Large intestine (tissue), 12 donors: ENCODE results near the gene ZNF224. TPM values are rescaled to one million over a fixed set of nuclear protein-coding genes. Genes with fewer than 3 reads are reported as not detected.

Experiments used
- DNase-seq, 2 donors: peaks; one replicate each; pipeline versions ENCODE4 v3.0.0 to v3.0.0-alpha.2; 2013
- H3K27ac ChIP-seq: one replicate; pipeline ENCODE4 v1.5.1; 2013; ENCODE audit warnings: low read length
- H3K27me3 ChIP-seq: 2 replicates; pipeline ENCODE4 v1.6.1; 2013; ENCODE audit warnings: low read length; ENCODE audit not compliant: control insufficient read depth, insufficient read depth
- H3K36me3 ChIP-seq: 2 replicates; pipeline ENCODE4 v1.6.1; 2013; ENCODE audit warnings: low read length; ENCODE audit not compliant: control insufficient read depth, insufficient read depth
- H3K4me1 ChIP-seq: one replicate; pipeline ENCODE4 v1.6.1; 2013; ENCODE audit warnings: low read length; ENCODE audit not compliant: control insufficient read depth, insufficient read depth
- H3K4me3 ChIP-seq: one replicate; pipeline ENCODE4 v1.5.1; 2013; ENCODE audit warnings: low read length
- H3K9me3 ChIP-seq: one replicate; pipeline ENCODE4 v1.6.1; 2013; ENCODE audit warnings: mild to moderate bottlenecking, low read depth, low read length, moderate library complexity; ENCODE audit not compliant: control insufficient read depth
- WGBS: methylation state at CpG from one replicate; pipeline ENCODE4 v1.1.5; 2013; ENCODE audit warnings: low lambda C conversion rate; ENCODE audit not compliant: insufficient coverage; 5-methylcytosine and 5-hydroxymethylcytosine counted together
- long read RNA-seq, 11 donors: transcript quantifications; one replicate each; lab custom pipeline, GENCODE V29; 2026
- polyA plus RNA-seq: library from polyadenylated mRNA; unstranded; fragments of 120-200 nt; gene quantifications from one replicate; pipeline ENCODE4 v1.2.1, GENCODE V29; 2013

Gene ZNF224
- 46.3 TPM for polyA plus RNA-seq
- long read RNA-seq, donor 1, transcript ZNF224-208 (1 exons, 2,994 nt) = major isoform, 5 of 7 reads
- long read RNA-seq, donor 1, partial matches to known transcripts = 0 of 7 reads
- long read RNA-seq, donor 1, other reads (novel, unspliced or antisense) = 0 of 7 reads
- long read RNA-seq, donor 2, transcript ZNF224-208 (1 exons, 2,994 nt) = major isoform, 9 of 19 reads
- long read RNA-seq, donor 2, transcript ZNF224-203 (1 exons, 1,552 nt) = minor isoform, 7 of 19 reads
- long read RNA-seq, donor 2, partial matches to known transcripts = 0 of 19 reads
- long read RNA-seq, donor 2, other reads (novel, unspliced or antisense) = 0 of 19 reads
- long read RNA-seq, donor 3, transcript ZNF224-208 (1 exons, 2,994 nt) = major isoform, 8 of 12 reads
- long read RNA-seq, donor 3, partial matches to known transcripts = 0 of 12 reads
- long read RNA-seq, donor 3, other reads (novel, unspliced or antisense) = 0 of 12 reads
- long read RNA-seq, donor 4 = 0 reads
- long read RNA-seq, donor 5, transcript ZNF224-208 (1 exons, 2,994 nt) = major isoform, 5 of 12 reads
- long read RNA-seq, donor 5, partial matches to known transcripts = 0 of 12 reads
- long read RNA-seq, donor 5, other reads (novel, unspliced or antisense) = 0 of 12 reads
- long read RNA-seq, donor 6, transcript ZNF224-203 (1 exons, 1,552 nt) = minor isoform, 5 of 18 reads
- long read RNA-seq, donor 6, transcript ZNF224-208 (1 exons, 2,994 nt) = major isoform, 11 of 18 reads
- long read RNA-seq, donor 6, partial matches to known transcripts = 0 of 18 reads
- long read RNA-seq, donor 6, other reads (novel, unspliced or antisense) = 0 of 18 reads
- long read RNA-seq, donor 7, partial matches to known transcripts = 0 of 5 reads
- long read RNA-seq, donor 7, other reads (novel, unspliced or antisense) = 0 of 5 reads
- long read RNA-seq, donor 8, transcript ZNF224-203 (1 exons, 1,552 nt) = major isoform, 12 of 25 reads
- long read RNA-seq, donor 8, transcript ZNF224-208 (1 exons, 2,994 nt) = minor isoform, 10 of 25 reads
- long read RNA-seq, donor 8, partial matches to known transcripts = 0 of 25 reads
- long read RNA-seq, donor 8, other reads (novel, unspliced or antisense) = 0 of 25 reads
- long read RNA-seq, donor 9, transcript ZNF224-203 (1 exons, 1,552 nt) = minor isoform, 7 of 16 reads
- long read RNA-seq, donor 9, transcript ZNF224-208 (1 exons, 2,994 nt) = major isoform, 8 of 16 reads
- long read RNA-seq, donor 9, partial matches to known transcripts = 0 of 16 reads
- long read RNA-seq, donor 9, other reads (novel, unspliced or antisense) = 0 of 16 reads
- long read RNA-seq, donor 10, transcript ZNF224-208 (1 exons, 2,994 nt) = major isoform, 8 of 12 reads
- long read RNA-seq, donor 10, partial matches to known transcripts = 0 of 12 reads
- long read RNA-seq, donor 10, other reads (novel, unspliced or antisense) = 0 of 12 reads
- long read RNA-seq, donor 11, transcript ZNF224-203 (1 exons, 1,552 nt) = major isoform, 6 of 13 reads
- long read RNA-seq, donor 11, transcript ZNF224-208 (1 exons, 2,994 nt) = major isoform, 6 of 13 reads
- long read RNA-seq, donor 11, partial matches to known transcripts = 0 of 13 reads
- long read RNA-seq, donor 11, other reads (novel, unspliced or antisense) = 0 of 13 reads

DNA sequence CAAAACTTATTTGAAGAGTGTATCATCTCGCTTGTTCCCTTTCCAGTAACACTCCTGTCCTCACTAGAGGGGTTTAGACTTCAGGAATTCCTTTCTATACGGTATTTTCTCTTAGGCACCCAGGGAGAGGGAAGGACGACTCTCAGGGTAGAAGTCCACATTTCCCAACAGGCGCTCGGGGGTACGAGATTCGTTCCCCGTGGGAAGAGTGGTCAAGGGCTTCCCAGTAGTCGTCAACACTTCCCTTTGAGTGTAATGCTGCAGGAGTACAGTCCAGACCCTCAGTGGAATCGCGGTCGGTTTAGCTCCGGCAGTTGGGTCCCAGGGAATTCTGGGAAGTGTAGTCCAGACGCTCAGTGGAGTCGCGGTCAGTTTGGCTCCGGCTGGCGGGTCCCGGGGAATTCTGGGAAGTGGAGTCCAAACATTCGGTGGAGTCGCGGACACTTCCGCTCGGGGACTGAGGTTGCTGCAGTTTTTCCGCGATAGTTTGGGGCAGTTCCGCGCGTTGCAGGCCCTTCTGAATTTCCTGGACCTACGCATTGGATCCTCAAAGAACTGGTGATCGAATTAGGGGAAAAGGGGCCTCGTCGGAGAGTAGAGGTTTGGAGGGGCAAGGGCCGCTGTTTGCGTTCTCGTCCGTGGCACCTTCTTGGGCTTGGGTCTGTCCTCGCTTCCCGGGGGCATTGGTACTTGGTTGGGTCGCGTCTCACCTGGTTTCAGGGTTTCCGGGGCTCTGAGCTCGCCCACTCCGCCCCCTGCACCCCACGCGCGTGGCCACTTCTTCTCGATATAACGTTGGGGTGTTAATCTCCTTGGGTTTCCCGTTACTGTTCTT lies at the start of gene ZNF224:
Gene ZNF224 (plus strand): TSS at position 431 of the 835 bp plus-strand sequence. CDS start 3,513 bp downstream, outside the sequence.
- H3K4me3 ChIP-seq = peak within 1 kb of the TSS; percentile 65
- no peaks in the 10 kb centered on the region for H3K9me3 ChIP-seq
- H3K27me3 ChIP-seq = no peaks in the 10 kb centered on the region
- no CpG with 5 or more reads among the region's 50 CpGs for WGBS
- peak; percentile 90 to 93 for DNase-seq
- H3K4me1 ChIP-seq = no peaks in the 10 kb centered on the region
- H3K27ac ChIP-seq = peak within 1 kb of the TSS; percentile 60
- peaks cover 16% of the 10 kb centered on the region for H3K36me3 ChIP-seq

DNA sequence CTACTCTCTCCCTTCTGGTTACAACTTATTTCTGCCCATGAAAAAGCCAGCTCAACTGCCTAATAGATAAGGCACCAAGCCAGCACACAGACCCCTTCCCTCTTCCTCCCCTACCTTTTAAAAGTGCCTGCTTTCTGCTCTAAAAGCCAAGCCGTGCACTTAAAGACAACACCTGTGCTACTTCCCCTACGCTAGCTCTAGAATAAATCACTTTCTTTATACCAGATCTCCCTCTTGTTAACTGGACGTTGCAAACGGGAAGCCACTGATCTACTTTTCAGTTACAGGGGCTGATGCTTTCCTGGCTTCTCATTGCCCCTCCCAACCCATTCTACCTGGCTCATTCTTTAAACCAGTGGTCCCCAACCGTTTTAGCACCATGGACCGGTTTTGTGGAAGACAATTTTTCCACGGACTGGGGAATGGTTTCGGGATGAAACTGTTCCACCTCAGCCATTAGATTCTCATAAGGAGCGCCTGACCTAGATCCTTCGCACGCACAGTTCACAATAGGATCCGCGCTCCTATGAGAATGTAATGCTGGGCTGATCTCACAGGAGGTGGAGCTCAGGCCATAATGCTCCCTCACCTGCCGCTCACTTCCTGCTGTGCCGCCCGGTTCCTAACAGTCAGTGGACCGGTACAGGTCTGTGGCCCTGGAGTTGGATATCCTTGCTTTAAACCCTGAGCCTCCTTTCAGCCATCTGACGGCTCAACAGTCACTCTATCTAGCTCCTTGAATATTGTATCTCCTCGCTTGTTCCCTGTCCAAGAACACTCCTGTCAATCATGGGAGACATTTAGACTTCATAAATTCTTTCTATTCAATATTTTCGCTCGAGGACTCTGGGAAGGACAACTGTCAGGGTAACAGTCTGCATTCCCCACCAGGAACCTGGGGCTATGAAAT lies 43.2 kb upstream of the ZNF224 start:
- WGBS = 16% methylated on average over 4 of the region's 21 CpGs
- Histone ChIP-seq H3K27ac (peak overlapping the region; percentile 86), H3K27me3 (no peaks in the 10 kb centered on the region), H3K4me3 (peak overlapping the region; percentile 61), H3K36me3 (peaks cover 10% of the 10 kb centered on the region), H3K9me3 (no peaks in the 10 kb centered on the region), H3K4me1 (peaks cover 8% of the 10 kb centered on the region)
- DNase-seq = peak; percentile 68 to 84

DNA sequence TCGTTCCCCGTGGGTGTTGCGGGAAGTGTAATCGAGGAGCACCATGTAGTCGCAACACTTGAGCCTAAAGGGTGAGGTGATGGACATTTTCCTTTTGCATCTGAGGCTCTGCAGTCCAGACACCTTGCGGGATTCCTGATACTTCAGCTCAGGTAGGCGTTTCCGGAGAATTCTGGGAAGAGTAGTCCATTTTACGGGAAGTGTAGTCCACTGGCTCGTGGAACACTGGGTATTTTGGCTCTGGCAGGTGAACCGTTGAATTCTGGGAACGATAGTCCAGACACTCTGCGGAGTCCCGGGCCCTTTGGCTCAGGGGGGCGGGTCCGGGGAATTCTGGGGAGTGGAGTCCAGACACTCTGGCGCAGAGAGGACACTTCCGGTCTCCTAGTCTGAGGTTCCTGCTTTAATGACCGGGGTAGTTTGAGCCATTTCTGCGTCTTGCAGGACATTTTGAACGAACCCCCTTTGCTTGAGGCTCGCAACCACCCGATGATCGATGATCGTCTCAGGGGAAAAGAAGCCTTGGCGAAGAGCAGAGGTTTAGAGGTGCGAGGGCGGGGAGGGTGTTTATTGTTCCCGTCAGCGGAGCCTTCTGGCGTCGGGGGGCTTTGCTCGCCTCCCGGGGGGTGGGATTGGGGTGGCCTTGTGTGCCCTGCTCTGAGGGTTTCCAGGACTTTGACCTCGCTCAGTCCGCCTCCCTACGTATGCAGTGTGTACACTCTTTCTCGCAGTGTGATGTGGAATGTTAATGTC lies 42.3 kb upstream of the ZNF224 start, which contains the start of gene ZNF223:
Gene ZNF223 (plus strand): TSS at position 387 of the 753 bp plus-strand sequence. CDS start 3,141 bp downstream, outside the sequence.
- peak; percentile 96 to 98 for DNase-seq
- Histone ChIP-seq H3K9me3 (no peaks in the 10 kb centered on the region), H3K36me3 (peaks cover 11% of the 10 kb centered on the region), H3K27me3 (no peaks in the 10 kb centered on the region), H3K27ac (peak within 1 kb of the TSS; percentile 86), H3K4me3 (peak within 1 kb of the TSS; percentile 61), H3K4me1 (peaks cover 8% of the 10 kb centered on the region)
- WGBS = no CpG with 5 or more reads among the region's 38 CpGs

DNA sequence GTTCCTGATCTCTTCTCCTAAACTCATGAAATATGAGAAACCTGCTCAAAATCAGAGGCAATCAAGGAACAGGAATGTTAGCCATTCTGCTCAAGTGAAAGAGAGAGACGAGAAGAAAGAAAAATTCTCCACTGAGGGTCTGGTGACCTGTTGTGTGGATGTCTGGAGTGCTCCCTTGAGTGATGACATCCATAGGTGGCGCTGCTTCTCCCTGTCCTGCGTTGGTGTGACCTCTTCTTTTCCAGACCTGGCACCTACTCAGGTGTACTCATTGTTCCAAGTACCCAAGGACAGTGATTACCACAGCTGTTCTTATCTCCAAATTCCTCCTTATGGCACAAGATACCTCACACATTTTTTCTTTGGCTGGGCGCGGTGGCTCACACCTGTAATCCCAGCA lies 38.3 kb upstream of the ZNF224 start:
- peaks cover 45% of the 10 kb centered on the region for H3K36me3 ChIP-seq
- no peak overlapping the region for H3K27ac ChIP-seq
- H3K9me3 ChIP-seq = no peaks in the 10 kb centered on the region
- peaks cover 4% of the 10 kb centered on the region for H3K4me1 ChIP-seq
- H3K4me3 ChIP-seq = no peak overlapping the region
- WGBS = no CpG with 5 or more reads among the region's 5 CpGs
- no peak for DNase-seq
- no peaks in the 10 kb centered on the region for H3K27me3 ChIP-seq

DNA sequence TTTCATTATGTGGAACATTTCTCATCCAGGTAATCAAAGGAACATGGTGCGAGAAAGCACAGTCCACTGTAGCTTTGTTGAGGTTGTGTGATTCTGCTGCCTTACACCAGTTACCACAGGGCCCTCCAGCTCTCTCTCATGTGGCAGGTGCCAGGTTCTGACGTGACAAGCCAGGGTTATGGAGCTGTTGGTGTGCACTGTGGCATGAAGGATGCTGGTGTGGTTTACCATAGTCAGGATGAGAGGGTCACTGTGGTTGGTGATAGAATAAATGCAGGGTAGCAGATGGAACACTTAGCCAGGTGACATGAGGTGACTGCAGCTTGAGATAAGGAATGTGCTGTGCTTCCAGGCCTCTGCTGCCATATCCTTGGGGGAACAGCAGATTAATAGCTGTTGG lies 34.9 kb upstream of the ZNF224 start:
- WGBS = no CpG with 5 or more reads among the region's 2 CpGs
- Histone ChIP-seq H3K9me3 (peaks cover 4% of the 10 kb centered on the region), H3K4me1 (no peaks in the 10 kb centered on the region), H3K4me3 (no peak overlapping the region), H3K27me3 (no peaks in the 10 kb centered on the region), H3K27ac (no peak overlapping the region), H3K36me3 (peaks cover 73% of the 10 kb centered on the region)
- no peak for DNase-seq

DNA sequence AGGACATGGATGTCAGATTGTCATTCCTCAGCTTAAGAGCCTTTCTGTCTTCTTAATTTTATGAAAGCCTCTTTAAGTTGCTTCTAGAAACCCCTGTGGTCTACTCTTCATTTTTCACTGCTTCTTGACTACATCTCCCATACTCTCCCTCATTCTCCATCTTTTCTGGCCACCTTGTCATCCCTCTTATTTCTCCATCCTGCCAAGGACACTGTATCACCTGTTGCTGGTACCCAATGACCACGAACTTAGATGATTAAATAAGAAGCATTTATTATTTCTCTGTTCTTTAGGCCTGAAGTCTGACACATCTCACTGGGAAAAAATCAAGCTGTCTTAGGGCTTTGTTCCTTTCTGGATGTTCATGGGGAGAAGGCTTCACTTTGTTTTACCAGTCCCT lies 33.1 kb upstream of the ZNF224 start:
- Histone ChIP-seq H3K27ac (no peak overlapping the region), H3K27me3 (no peaks in the 10 kb centered on the region), H3K4me3 (no peak overlapping the region), H3K36me3 (peaks cover 74% of the 10 kb centered on the region), H3K4me1 (no peaks in the 10 kb centered on the region), H3K9me3 (peaks cover 10% of the 10 kb centered on the region)
- no peak for DNase-seq
- WGBS = no CpG with 5 or more reads among the region's 1 CpG

DNA sequence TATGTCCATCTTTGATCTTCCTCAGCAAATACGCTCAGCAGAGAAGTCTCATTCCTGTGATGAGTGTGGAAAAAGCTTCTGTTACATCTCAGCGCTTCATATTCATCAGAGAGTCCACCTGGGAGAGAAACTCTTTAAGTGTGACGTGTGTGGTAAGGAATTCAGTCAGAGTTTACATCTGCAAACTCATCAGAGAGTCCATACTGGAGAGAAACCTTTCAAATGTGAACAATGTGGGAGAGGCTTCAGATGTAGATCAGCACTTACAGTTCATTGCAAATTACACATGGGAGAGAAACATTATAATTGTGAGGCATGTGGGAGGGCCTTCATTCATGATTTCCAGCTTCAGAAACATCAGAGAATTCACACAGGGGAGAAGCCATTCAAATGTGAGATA lies 27.9 kb upstream of the ZNF224 start:
- no CpG with 5 or more reads among the region's 3 CpGs for WGBS
- Histone ChIP-seq H3K36me3 (peaks cover 49% of the 10 kb centered on the region), H3K27me3 (no peaks in the 10 kb centered on the region), H3K27ac (no peak overlapping the region), H3K4me3 (no peak overlapping the region), H3K9me3 (peaks cover 36% of the 10 kb centered on the region), H3K4me1 (no peaks in the 10 kb centered on the region)
- no peak for DNase-seq

DNA sequence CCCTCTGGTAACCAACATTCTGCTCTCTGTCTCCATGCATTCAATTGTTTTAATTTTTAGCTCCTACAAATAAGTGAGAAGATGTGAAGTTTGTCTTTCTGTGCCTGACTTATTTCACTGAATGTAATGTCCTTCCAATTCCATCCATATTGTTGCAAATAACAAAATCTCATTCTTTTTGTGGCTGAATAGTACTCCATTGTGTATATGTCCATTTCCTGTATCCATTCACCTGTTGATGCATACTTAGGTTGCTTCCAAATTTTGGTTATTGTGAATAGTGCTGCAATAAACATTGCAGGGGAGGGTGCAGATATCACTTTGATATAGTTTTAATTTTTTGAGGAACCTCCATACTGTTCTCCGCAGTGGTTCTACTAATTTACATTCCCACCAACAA lies 24.7 kb upstream of the ZNF224 start:
- WGBS = 86% methylated on average over 1 of the region's 1 CpG
- Histone ChIP-seq H3K4me1 (no peaks in the 10 kb centered on the region), H3K9me3 (peaks cover 32% of the 10 kb centered on the region), H3K27me3 (no peaks in the 10 kb centered on the region), H3K27ac (no peak overlapping the region), H3K4me3 (no peak overlapping the region), H3K36me3 (peaks cover 24% of the 10 kb centered on the region)
- no peak for DNase-seq
